ENCODE results near the gene TUBG1.

GRCh38 chr17:42584880-42585279 is 24.6 kb upstream of the TUBG1 start:
- TF ChIP-seq CTCF (IDR thresholded peaks at IDR 0.05 in 2 of 3, conservative IDR thresholded peaks at IDR 0.05 in 1 of 3; ENCODE audit: insufficient read depth in 2 of 3, low read depth in 1 of 3, low read length in 3 of 3) (no peak), IRF2 (CRISPR knock-in tag; IDR thresholded peaks at IDR 0.05) (no peak), RHOXF2B (CRISPR knock-in tag; conservative IDR thresholded peaks at IDR 0.05) (no peak), NFRKB (IDR thresholded peaks at IDR 0.05; ENCODE audit: low read depth) (no peak), ZBTB26 (CRISPR knock-in tag; IDR thresholded peaks at IDR 0.05) (no peak), MECOM (CRISPR knock-in tag; IDR thresholded peaks at IDR 0.05) (no peak), WHSC1 (IDR thresholded peaks at IDR 0.05; ENCODE audit: low read length) (no peak), LCOR (CRISPR knock-in tag; IDR thresholded peaks at IDR 0.05) (no peak), E2F1 (CRISPR knock-in tag; IDR thresholded peaks at IDR 0.05) (no peak), FOS (IDR thresholded peaks at IDR 0.05; ENCODE audit: extremely low read depth, insufficient read length) (no peak), FOXJ2 (tag; IDR thresholded peaks at IDR 0.05) (no peak), RUNX1 (IDR thresholded peaks at IDR 0.05; ENCODE audit: low read depth) (no peak)
